ENCODE data around the gene FDXR.

FDXR gene

DNA sequence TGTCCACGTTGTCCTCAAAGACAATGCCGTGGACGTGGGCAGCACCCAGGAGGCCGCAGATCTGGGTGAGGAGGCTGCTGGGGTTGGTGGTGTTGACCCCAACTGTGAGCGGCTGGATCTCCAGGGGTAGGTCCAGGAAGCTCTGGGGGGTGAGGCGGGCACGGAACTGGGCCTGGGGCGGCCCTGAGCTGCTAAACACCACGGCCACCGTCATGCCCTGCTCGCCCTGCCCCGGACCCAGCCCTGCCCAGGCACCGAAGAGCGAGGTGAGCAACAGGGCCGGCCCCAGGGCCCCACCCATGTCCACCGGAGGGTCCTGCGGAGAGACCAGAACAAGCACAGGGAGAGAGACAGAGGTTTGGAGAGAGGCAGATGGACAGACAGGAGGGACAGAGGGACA lies 18.0 kb downstream of the FDXR start:
- no peak for DNase-seq

DNA sequence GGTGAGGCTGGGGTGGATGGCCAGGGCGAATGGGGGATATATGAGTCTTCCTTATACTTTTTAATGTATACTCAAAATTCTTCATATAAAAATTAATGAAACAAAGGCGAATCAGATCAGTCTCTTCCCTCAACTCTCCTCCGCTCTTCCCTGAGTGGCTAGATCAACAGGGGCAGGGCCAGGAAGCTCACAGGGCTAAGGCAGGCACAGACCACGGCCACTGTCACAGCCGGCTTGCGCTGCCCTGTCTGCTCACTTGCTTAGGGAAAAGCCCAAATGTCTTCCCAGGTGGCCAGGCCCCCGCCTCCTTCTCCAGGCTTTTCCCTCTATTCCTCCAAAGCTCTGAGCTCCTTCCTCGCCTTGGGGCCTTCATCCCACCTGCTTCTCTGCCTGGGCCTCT lies 19.1 kb downstream of the FDXR start:
- DNase-seq: no peak

DNA sequence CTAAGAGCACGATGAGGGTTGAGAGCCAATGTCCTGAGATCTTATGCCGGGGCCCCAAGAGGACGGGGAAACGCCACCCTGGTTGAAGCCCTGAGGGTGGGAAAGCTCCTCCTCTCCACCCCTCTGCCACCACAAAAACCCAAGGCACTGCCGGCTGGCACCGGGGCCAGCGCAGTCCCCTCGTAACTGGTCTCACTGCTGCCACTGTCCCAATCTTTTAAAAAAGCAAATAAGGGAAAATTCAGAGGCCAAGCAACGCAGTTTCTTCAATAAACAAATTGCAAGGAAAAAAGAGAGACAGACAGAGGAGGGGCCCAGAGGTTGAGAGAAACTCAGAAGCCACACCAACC lies 19.8 kb downstream of the FDXR start:
- no peak for DNase-seq

DNA sequence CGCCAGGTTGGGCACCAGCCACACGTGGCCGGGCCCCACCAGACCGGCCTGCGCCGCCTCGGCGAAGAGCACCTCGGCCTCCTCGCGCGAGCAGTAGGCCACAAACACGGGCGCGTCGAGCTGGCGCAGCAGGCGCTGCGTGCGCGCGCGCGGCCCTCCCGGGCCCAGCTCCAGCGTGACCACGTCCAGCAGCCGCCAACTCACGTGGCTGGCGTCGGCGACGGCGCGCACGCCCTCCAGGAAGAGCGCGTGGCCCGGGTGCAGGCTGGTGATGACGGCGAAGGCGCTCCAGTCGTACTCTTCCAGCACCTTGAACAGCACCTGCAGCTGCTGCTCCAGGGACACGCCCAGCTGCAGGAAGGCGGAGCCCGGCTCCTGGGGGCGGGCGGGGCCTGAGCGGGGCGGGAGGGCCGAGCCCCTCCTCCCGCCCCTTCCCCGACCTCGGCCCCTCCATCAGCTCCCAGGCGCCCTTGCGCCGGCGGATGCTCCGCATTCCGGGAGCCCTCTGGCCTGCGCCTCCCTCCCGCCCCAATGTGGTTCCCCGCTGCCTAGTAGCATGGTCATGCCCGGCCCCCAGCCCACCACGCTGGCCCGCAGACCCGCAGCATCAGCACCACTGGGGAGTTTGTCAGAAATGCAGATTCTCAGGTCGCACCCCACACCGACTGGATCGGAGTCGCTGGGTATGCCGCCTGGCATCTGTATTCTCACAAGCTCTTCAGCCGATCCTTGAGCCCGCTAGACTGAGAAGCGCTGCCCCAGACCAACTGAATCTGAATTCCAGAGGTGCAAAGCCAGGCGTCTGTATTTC lies 20.4 kb downstream of the FDXR start:
- no peak for DNase-seq

DNA sequence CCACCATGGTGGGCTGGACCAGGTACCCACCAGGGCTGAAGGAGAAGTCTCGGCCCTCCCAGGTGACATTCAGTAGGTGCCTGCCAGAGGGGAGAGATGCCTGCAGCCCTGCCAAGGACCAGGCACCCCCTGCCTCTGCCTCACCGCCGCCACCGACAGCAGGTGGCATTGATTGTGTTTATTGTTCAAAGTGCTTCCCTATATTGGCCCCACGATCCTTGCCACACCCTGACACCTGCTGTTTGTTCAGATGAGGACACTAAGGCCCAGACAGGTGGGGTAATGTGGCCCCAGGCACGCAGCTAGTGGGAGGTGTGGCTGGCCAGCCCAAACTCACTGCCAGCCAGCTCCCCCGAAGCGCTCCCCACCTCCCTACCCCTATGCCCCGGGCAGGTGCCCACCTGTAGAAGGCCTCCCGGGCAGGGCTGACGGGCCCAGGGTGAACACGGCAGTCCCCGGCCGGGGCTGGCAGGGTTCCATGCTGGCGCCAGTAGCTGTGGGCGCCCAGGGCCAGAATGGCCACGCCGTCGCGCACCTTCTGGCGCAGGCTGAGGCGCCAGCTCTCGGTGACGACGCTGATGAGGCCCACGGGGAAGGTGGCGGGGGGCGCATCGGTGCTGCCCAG lies 21.1 kb downstream of the FDXR start:
- DNase-seq: peak; percentile 59

DNA sequence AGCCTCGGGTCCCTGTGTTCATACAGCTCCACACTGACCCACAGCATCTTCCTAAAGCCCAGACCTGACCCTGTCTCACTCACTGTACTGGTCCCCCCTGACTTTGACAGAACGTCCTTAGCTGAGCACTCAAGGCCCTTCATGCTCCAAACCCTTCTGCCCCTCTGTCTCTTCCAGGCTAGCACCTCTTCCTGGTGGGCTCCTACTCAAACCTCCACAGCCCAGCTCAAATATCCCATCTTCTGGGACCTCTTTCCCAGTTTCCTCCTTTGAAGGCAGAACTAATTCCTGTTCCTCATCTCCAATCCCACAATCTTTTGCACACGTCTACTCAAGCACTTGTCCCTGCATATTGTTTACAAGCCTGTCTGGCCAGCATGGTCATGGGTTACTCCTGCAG lies 21.9 kb downstream of the FDXR start:
- no peak for DNase-seq

DNA sequence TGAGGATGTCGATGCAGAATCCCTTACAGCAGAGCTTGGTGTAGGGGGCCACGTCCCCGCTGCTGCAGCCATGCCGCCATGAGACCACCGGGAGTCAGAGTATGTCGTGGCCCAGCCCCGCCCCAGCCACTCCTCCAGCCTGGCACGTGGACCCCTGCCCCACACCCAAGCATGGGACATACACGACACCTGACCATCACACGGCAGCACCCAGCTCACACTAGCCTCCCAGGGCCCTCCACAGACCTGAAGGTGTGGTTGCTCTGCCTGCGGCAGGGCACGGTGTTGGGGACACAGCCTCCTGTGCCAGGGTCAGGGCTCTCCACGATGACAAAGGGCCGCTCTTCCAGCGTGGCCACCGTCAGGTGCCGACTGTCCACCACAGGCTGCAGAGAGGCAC lies 22.5 kb downstream of the FDXR start:
- no peak for DNase-seq

DNA sequence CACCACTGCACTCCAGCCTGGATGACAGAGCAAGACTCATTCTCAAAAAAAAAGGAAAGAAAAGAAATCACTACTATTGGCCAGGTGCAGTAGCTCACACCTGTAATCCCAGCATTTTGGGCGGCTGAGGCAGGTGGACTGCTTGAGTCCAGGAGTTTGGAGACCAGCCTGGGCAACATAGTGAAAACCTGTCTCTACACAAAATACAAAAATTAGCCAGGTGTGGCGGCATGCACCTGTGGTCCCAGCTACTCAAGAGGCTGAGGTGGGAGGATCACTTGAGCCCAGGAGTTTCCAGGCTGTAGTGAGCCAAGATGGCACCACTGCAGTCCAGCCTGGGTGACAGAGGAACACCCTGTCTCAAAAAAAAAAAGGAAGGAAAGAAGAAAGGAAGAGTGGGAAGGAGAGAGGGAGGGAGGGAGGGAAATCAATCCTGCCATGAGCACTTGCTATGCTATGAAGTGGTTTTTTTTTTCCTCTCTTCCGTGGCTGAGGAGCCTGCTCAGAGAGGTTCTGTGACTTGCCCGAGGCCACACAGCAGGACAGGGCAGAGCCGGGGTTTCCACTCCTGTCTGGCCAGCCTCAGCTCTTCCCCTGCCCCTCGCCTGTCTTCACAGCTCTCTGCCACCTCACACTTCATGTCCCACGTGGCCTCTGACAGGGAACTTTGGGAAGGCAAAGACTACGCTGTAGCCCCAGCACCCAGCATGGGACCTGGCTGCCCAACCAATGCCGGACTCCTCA lies 24.0 kb downstream of the FDXR start:
- DNase-seq: no peak

DNA sequence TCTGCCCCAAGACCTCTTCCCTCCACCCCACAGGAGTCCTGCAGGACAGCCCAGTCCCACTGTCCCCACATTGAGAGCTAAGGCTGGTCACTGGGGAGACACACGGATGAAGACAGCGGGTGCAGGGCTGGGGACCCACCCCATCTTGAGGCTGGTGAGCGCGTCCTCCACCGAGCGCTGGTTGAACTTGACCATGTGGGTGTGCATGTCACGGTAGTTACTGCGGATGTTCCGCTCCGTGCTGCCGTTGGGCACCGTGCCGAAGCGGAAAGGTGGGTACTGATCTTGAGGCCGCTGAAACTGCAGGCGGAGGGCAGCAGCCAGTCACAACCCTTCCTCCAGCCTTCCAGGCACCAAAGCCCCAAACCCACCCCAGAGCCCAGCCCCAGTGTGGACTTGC lies 26.2 kb downstream of the FDXR start:
- no peak for DNase-seq

DNA sequence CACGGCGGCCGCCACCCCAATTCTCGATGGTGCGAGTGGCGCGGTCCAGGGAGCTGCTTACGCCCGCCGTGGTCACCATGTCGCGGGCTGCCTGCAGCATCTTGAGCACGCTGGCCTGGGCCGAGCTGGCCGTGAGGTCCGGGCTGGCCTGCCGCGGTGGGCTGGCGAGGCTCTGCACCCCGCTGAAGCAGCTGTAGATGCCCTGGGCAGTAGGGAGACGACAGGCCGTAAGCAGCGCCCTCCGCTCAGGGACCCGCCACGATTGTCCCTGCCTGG lies 29.5 kb downstream of the FDXR start:
- DNase-seq: no peak

DNA sequence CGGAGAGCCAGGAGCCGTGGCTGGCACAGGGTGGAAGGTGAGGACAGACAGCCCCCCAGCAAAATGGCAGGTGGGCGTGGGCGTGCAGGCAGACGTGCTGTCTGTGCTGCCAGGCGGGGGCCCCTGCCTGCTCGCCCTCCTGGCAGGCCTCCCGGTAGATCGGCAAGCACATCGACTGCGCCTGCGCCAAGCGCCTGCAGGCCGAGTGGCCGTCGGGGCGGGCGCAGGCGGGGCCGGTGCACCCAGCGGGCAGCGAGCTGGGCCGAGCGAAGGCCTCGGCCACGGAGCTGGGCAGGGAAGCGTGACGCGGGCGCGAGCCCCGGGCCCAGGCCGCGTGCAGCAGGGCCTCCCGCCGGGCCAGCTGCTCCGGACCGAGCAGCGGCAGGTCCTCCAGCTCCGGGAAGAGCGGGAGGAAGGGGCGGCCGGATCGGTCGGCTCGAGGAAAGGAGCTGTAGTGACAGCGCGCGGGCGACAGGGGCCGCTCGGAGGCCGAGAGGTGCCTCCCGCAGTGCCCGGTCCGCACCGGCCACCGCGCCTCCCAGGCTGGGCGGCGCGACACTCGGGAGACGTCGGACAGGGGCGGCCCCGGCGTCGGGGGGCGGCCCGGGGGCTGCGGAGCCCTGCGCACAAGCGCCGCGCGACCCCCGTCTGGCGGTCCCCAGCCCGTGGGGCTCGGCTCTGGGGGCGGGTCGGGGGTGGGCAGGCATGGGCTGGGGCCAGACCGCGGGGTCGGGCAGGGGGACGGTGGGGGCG lies 30.0 kb downstream of the FDXR start:
- DNase-seq: peak; percentile 61

DNA sequence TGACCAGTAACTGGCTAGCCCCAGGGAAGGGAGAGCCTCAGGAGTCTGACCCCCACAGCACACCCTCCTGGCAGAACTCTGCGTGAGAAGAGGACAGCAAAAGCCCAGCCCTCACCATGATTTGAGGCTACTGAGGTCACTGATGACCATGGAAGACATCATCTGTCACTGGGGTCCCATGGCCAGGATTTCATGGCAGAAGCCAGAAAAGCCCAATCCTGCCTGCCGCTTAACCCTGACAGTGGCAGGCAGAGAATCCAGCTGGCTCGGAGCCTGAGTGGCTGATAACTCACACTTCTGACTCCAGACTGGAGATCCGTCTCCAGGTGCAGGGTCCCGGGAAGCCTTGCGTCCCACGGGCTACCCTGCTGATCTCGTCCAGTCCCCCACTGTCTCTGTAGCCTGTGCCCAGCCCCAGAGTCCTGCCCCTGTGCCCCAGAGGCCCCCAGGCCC lies 30.6 kb downstream of the FDXR start:
- no peak for DNase-seq

DNA sequence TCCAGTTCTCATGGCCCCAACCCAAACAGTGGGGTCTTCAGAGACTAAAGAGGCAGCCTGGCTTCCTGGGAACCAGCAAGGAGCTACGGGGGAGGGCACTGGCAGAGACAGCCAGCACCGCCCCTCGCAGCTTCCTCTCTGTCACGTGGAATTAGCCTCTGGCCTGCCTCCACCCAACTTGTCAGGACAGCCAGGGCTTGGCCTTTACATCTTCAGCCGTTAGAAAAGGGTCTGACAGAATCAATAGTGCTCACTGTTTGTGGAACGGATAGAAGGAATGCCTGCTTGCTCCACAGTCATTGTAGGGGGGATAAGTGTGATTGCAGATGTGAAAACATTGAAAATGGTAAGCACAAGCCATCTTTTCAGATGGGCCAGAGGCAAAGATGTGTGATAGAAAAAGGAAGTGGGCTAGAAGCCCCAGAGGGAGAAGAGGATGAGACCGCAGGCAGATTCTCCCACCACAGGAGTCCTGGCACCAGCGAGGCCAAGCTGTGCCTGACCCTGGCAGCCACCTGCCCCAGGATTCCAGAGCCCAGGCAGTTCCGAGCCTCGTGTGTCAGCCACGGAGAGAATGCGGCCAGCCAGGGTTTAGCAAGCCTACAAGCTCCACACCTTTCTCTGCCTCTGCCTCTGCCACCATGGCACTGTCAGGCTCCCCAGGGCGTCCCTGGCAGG lies 31.7 kb downstream of the FDXR start:
- no peak for DNase-seq

DNA sequence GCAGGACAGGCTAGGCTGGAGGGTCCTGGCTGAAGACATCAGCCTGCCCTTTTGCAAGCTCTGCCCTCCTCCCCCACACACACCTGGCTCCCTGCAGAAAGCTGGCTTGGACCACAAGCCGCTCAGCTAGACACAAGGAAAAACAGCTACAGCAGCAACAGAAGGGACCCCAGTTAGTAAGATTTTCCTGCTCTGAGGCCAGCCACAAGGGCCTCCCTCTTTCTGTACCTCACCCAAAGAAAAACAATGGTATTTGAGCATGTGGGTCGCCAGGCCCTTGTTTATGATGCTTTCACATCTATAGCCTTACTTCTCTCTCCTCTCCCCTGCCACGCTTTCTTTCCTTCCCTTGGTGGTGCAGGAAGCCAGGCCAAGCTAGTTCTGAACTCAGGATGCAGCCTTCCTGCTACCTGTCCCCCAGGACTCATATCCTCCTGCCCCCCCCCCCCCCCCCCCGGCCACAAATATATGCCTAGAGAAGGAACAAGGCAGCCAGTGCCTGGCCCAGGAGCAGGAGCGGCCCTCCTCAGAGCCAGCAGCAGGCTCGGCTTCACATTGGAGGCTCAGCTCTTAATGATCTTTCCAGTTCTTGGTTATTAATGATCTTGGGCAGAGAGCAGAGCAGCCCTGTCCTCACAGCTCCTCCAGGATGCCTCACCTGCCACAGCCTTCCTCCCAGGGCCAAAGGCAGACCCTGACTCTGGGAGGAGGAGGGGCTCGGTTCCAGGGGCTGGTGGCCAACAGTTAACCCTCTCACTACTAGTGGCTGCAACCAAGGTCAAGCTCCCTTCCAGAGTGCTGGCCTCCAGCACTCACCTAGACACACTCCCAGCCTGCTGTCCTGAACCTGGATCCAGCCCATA lies 32.6 kb downstream of the FDXR start:
- DNase-seq: no peak

DNA sequence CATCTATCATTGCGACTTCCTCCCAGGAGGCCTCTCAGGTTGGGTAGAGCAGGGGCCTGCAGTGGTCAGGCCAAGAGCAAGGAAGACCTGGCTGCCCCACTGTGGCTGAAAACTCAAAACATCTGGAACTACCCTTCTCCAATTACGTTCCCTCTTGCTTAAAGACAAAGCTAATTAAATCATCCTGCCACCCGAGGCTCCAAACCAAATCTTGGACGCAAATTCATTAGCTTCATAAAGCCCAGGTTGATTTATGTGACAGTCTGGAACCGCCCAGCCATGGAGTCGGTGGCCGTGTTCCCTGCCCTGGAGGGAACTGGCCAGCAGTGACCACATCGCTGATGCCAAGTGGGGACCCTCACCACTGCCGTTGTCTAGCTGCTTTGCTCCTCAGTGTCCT lies 34.5 kb downstream of the FDXR start:
- no peak for DNase-seq

DNA sequence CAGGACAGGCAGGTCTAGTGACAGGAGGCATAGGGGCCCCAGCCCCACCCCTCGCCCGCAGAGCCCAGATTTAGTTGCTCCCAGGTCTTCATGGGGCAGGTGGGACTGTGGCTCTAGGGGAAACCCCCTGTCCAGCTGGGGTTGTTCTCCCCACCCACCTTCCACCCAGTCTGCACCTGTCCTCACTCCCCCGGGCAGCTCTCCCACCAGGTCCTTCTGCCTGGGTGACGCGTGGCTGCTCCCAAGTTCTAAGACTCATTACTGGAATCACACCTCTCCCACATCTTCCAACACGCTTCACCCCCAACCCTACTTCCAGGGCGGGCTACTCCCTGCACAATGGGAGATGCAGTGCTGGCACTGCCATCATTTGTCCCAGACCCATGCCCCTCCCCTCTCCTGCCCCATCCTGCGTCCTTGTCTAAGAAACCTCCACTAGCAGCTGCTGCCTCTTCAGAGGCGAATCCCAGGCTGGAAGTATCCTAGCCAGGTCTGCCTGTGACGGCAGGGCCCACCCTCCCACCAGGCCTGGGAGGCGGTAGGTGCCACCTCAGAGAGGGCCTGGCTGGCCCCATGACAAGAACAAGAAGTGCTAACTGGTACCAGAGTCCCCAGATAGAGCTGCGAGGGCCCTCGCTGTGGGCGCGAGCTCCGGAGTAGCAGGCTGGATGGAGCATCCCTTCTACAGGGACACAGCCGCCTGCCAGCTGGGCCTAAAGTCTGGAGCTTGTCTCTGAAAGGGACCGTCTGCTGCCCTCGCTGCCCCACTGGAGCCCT lies 35.9 kb downstream of the FDXR start:
- no peak for DNase-seq

DNA sequence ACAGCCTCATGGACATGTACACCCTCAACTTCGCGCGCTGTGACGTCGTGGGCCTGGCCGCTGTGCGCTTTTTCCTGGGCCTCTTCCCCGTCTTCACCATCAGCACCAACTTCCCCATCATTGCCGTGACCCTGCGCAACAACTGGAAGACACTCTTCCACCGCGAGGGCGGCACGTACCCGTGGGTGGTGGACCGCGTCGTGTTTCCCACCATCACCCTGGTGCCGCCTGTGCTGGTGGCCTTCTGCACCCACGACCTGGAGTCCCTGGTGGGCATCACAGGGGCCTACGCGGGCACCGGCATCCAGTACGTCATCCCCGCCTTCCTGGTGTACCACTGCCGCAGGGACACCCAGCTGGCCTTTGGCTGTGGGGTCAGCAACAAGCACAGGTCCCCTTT lies 36.6 kb downstream of the FDXR start:
- no peak for DNase-seq

DNA sequence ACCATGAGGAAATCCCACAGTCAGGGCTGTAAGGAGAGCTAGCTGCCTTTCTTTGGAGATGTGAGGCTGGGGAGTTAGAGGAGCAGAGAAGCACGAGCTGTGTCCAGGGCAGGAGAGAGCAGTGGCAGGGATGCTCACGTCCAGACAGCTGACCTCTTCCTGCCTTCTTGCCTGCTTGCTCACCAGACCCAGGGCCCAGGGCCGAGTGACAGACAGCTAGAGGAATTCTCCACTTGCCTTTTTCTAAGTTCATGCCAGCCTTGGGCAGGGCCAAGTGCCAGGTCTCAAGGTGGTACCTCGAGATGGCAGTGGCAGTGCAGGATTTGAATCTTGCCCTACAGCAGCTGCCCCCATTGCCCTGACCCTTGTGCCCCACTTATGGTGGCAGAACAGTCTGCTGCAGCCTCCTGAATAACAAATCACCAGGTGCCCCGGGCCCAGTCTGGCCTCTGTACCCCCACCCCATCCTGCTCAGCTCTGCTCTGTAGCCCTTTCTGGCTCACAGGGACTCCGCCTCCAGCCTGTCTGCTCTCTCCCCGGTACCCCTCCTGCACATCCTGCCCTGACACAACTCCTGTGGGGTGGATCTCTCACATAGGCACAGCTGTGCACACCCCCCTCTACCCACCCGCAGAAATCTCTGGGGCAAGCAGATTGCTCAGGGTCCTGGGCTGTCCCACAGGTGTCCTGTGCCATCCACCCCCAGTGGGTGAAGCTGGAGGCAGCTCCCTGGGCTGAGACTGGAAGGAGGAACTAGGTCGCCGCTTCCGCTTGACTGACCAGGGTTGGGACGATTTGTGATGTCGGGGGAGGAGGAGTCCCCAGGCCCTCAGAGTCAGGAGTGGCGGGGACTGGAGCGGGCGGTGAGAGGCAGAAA lies 39.1 kb downstream of the FDXR start:
- no peak for DNase-seq

DNA sequence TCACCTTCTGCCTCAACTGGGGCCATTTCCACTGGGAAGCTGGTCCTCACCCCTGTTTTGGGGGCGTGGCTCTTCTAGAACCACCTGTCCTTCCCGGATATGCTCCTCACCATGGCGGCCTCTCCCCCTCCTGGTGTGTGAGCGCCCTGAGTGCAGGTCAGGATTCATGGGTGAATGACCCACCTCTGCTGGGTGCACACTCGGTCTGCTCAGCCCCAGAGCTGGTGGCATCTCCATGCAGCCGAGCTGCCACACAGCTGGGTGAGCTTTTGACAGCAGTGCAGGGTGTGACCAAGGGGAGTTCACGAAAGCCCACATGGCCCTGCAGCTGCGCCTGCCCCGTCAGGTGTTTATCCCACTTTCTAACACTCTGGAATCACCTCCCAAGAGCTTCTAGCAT lies 40.4 kb downstream of the FDXR start:
- DNase-seq: peak; percentile 60
